Liver (tissue), 9 donors: ENCODE data around the gene SLC25A39. TPM values are rescaled to one million over a fixed set of nuclear protein-coding genes. Genes with fewer than 3 reads are reported as not detected.
"Not testable (repeated sequence)": the region's sequence is repeated elsewhere in the genome, so short reads cannot be mapped to it uniquely, and the experiment has no call there.

Experiments used
- DNase-seq: peaks from one replicate; pipeline ENCODE4 v3.0.0-alpha.2; 2017; ENCODE audit warnings: low spot score
- H3K27ac ChIP-seq, 2 donors: one replicate each; pipeline ENCODE4 v1.7.0; 2013; ENCODE audit warnings: inconsistent platforms in 2 of 2, low read length in 2 of 2, control low read depth in 1 of 2, low read depth in 1 of 2, mild to moderate bottlenecking in 1 of 2
- H3K27me3 ChIP-seq, 4 donors: one replicate each; pipeline versions ENCODE4 v1.6.1 to v1.7.0; 2013; ENCODE audit warnings: low read length in 3 of 4, inconsistent platforms in 1 of 4, mild to moderate bottlenecking in 1 of 4, moderate library complexity in 1 of 4; ENCODE audit not compliant: control insufficient read depth in 4 of 4, insufficient read depth in 4 of 4
- H3K36me3 ChIP-seq, 4 donors: one replicate each; pipeline versions ENCODE4 v1.6.1 to v1.7.0; 2013; ENCODE audit warnings: low read length in 3 of 4, mild to moderate bottlenecking in 3 of 4, low read depth in 1 of 4, moderate library complexity in 1 of 4; ENCODE audit not compliant: control insufficient read depth in 4 of 4, insufficient read depth in 3 of 4
- H3K4me1 ChIP-seq, 4 donors: one replicate each; pipeline versions ENCODE4 v1.6.1 to v1.7.0; 2013; ENCODE audit warnings: low read length in 3 of 4, mild to moderate bottlenecking in 3 of 4, moderate library complexity in 1 of 4; ENCODE audit not compliant: control insufficient read depth in 4 of 4, insufficient read depth in 4 of 4
- H3K4me3 ChIP-seq, 3 donors: one replicate each; pipeline versions ENCODE4 v1.6.1 to v1.7.0; 2013; ENCODE audit warnings: low read length in 3 of 3, control low read depth in 1 of 3, low read depth in 1 of 3, mild to moderate bottlenecking in 1 of 3
- H3K9ac ChIP-seq, 2 donors: one replicate each; pipeline ENCODE4 v1.7.0; 2013; ENCODE audit warnings: low read length in 2 of 2, mild to moderate bottlenecking in 2 of 2, moderate library complexity in 2 of 2, control low read depth in 1 of 2, low read depth in 1 of 2
- H3K9me3 ChIP-seq, 4 donors: one replicate each; pipeline versions ENCODE4 v1.6.1 to v1.7.0; 2013; ENCODE audit warnings: low read length in 3 of 4; ENCODE audit not compliant: control insufficient read depth in 4 of 4
- ATF3 ChIP-seq: IDR thresholded peaks from 2 replicates; pipeline ENCODE4 v1.6.1; 2016; ENCODE audit warnings: antibody characterized with exemption
- CTCF ChIP-seq: fragments of 150-350 bp; IDR thresholded peaks from 2 replicates; pipeline ENCODE4 v1.5.1; 2017; ENCODE audit warnings: improper control_type of control experiment, low read depth, low read length; ENCODE audit not compliant: missing input control
- EGR1 ChIP-seq, 2 donors: IDR thresholded peaks; 2 replicates each; pipeline ENCODE4 v1.6.1; 2016 to 2018; ENCODE audit warnings: antibody characterized with exemption in 2 of 2, low read depth in 2 of 2
- FOXA1 ChIP-seq: IDR thresholded peaks from 2 replicates; pipeline ENCODE4 v1.6.1; 2016; ENCODE audit warnings: antibody characterized with exemption
- FOXA2 ChIP-seq: IDR thresholded peaks from 2 replicates; pipeline ENCODE4 v1.6.1; 2016; ENCODE audit warnings: antibody characterized with exemption
- GABPA ChIP-seq, 2 donors: IDR thresholded peaks in 1 of 2; conservative IDR thresholded peaks in 1 of 2; 2 replicates each; pipeline ENCODE4 v1.6.1; 2016; ENCODE audit warnings: antibody characterized with exemption in 2 of 2, mild to moderate bottlenecking in 1 of 2, moderate library complexity in 1 of 2
- HNF4A ChIP-seq, 2 donors: conservative IDR thresholded peaks; 2 replicates each; pipeline ENCODE4 v1.6.1; 2016; ENCODE audit warnings: antibody characterized with exemption in 2 of 2, mild to moderate bottlenecking in 2 of 2
- HNF4G ChIP-seq: IDR thresholded peaks from 2 replicates; pipeline ENCODE4 v1.6.1; 2016; ENCODE audit warnings: antibody characterized with exemption
- JUND ChIP-seq, 2 donors: IDR thresholded peaks; 2 replicates each; pipeline ENCODE4 v1.6.1; 2016; ENCODE audit warnings: antibody characterized with exemption in 2 of 2
- MAX ChIP-seq: IDR thresholded peaks from 2 replicates; pipeline ENCODE4 v1.6.1; 2016; ENCODE audit warnings: antibody characterized with exemption
- NR2F2 ChIP-seq: IDR thresholded peaks from 2 replicates; pipeline ENCODE4 v1.6.1; 2016; ENCODE audit warnings: antibody characterized with exemption
- RAD21 ChIP-seq, 2 donors: IDR thresholded peaks; 2 replicates each; pipeline ENCODE4 v1.6.1; 2016; ENCODE audit warnings: antibody characterized with exemption in 2 of 2, mild to moderate bottlenecking in 2 of 2
- REST ChIP-seq: IDR thresholded peaks from 2 replicates; pipeline ENCODE4 v1.6.1; 2016; ENCODE audit warnings: antibody characterized with exemption, mild to moderate bottlenecking
- RXRA ChIP-seq, 2 donors: IDR thresholded peaks; 2 replicates each; pipeline ENCODE4 v1.6.1; 2017 to 2018; ENCODE audit warnings: antibody characterized with exemption in 2 of 2, mild to moderate bottlenecking in 1 of 2
- SP1 ChIP-seq: IDR thresholded peaks from 2 replicates; pipeline ENCODE4 v1.6.1; 2018; ENCODE audit warnings: antibody characterized with exemption, mild to moderate bottlenecking
- TAF1 ChIP-seq: conservative IDR thresholded peaks from 2 replicates; pipeline ENCODE4 v1.6.1; 2016; ENCODE audit warnings: antibody characterized with exemption, mild to moderate bottlenecking
- ZBTB33 ChIP-seq: IDR thresholded peaks from 2 replicates; pipeline ENCODE4 v1.6.1; 2016; ENCODE audit warnings: antibody characterized with exemption
- WGBS: extraction: QIAGEN DNeasy Blood & Tissue Kit; methylation state at CpG from one replicate; pipeline ENCODE4 v1.1.7; 2013; 5-methylcytosine and 5-hydroxymethylcytosine counted together
- polyA plus RNA-seq, 2 donors: library from polyadenylated mRNA; stranded (reverse) in 1 of 2; unstranded in 1 of 2; fragments of 200-250 nt in 1 of 2; fragments of >200 nt in 1 of 2; fragmentation: Nextera tagmentation in 1 of 2; extraction: Ambion mirVana in 1 of 2; gene quantifications; one replicate each; pipeline versions ENCODE4 v1.2.1 to v1.2.3, GENCODE V29; 2013 to 2015
- total RNA-seq, 2 donors: library from RNA; depleted of rRNA; stranded (reverse); fragments of >200 nt; gene quantifications; one replicate each; pipeline ENCODE4 v1.2.3, GENCODE V29; 2014
- donor health status: healthy.
- donor health status: healthy.
- donor health status: healthy.
- donor health status: healthy.
- donor health status: healthy.

The SLC25A39 gene
- total and polyA plus RNA-seq, 4 donors: 62.0 to 395 (median 83.8) TPM

- no peak for DNase-seq
- WGBS: 72% methylated on average over 7 of the region's 7 CpGs
Measured at GRCh38 chr17:44367231-44367979, 42.8 kb upstream of the SLC25A39 start.

GRCh38 chr17:44365051-44365450 lies 40.4 kb upstream of the SLC25A39 start:
- not testable (repeated sequence) for H3K9me3 ChIP-seq, DNase-seq, H3K9ac ChIP-seq, H3K27me3 ChIP-seq, H3K27ac ChIP-seq, H3K36me3 ChIP-seq, H3K4me3 ChIP-seq
- 88% methylated on average over 5 of the region's 5 CpGs for WGBS
- peaks cover 6 to 12% (median 8%) of the 10 kb centered on the region in 4 donors for H3K4me1 ChIP-seq

More at GRCh38 chr17:44367231-44367979, 42.8 kb upstream of the SLC25A39 start:
- Histone ChIP-seq H3K9me3 (no peaks in the 10 kb centered on the region), H3K4me3 (no peak overlapping the region), H3K27me3 (no peaks in the 10 kb centered on the region), H3K27ac (no peak overlapping the region), H3K36me3 (no peaks in the 10 kb centered on the region), H3K9ac (no peak overlapping the region), H3K4me1 (peaks cover 6 to 12% (median 7%) of the 10 kb centered on the region in 4 donors)
- TF ChIP-seq JUND (IDR thresholded peaks at IDR 0.05): no peak
- TF ChIP-seq CTCF: no peak
- TF ChIP-seq SP1: no peak
- TF ChIP-seq FOXA2: no peak
- TF ChIP-seq TAF1: no peak
- no peak for TF ChIP-seq GABPA (IDR thresholded peaks at IDR 0.05 in 1 of 2, conservative IDR thresholded peaks at IDR 0.05 in 1 of 2)
- no peak for TF ChIP-seq HNF4G
- TF ChIP-seq ATF3: no peak
- TF ChIP-seq NR2F2: no peak
- no peak for TF ChIP-seq MAX
- TF ChIP-seq ZBTB33: no peak
- TF ChIP-seq HNF4A (conservative IDR thresholded peaks at IDR 0.05): no peak
- TF ChIP-seq RAD21 (IDR thresholded peaks at IDR 0.05): no peak
- TF ChIP-seq RXRA (IDR thresholded peaks at IDR 0.05): no peak
- no peak for TF ChIP-seq EGR1 (IDR thresholded peaks at IDR 0.05; ENCODE audit: low read depth in 2 of 2)
- TF ChIP-seq REST: no peak
- TF ChIP-seq FOXA1: no peak
